Osteoblast (primary cell): ENCODE results near the gene PUM2. TPM values are rescaled to one million over a fixed set of nuclear protein-coding genes. Genes with fewer than 3 reads are reported as not detected.
A peak's percentile ranks its signal among the peaks of the same experiment; 100 is the strongest.

Experiments
- DNase-seq: peaks from one replicate; pipeline ENCODE4 v3.0.0; 2011; ENCODE audit warnings: low spot score, mixed read lengths; ENCODE audit not compliant: insufficient read length; ENCODE audit errors: missing footprints
- H2AFZ ChIP-seq: 2 replicates; pipeline ENCODE4 v1.6.0; 2011; ENCODE audit warnings: mild to moderate bottlenecking, low read length
- H3K27ac ChIP-seq: 2 replicates; pipeline ENCODE4 v1.5.1; 2011; ENCODE audit warnings: mild to moderate bottlenecking, low read depth, low read length, moderate library complexity
- H3K27me3 ChIP-seq: 2 replicates; pipeline ENCODE4 v1.6.0; 2012; ENCODE audit warnings: mild to moderate bottlenecking, control low read depth, inconsistent platforms, low read length, moderate library complexity; ENCODE audit not compliant: insufficient read depth
- H3K36me3 ChIP-seq: 2 replicates; pipeline ENCODE4 v1.5.1; 2011; ENCODE audit warnings: mild to moderate bottlenecking, low read length, control low read depth, moderate library complexity; ENCODE audit not compliant: insufficient read depth
- H3K4me1 ChIP-seq: 2 replicates; pipeline ENCODE4 v1.5.1; 2011; ENCODE audit warnings: mild to moderate bottlenecking, low read length, control low read depth, moderate library complexity; ENCODE audit not compliant: insufficient read depth
- H3K4me2 ChIP-seq: 2 replicates; pipeline ENCODE4 v1.6.0; 2011; ENCODE audit warnings: mild to moderate bottlenecking, low read length; ENCODE audit not compliant: insufficient read depth
- H3K4me3 ChIP-seq: fragments of 200-600 bp; sonication (generic); 3 replicates; pipeline ENCODE4 v1.5.1; 2012; ENCODE audit warnings: mild to moderate bottlenecking, low read length, inconsistent platforms; ENCODE audit not compliant: insufficient read depth
- H3K79me2 ChIP-seq: 2 replicates; pipeline ENCODE4 v1.6.0; 2012; ENCODE audit warnings: mild to moderate bottlenecking, low read length, control low read depth, inconsistent platforms; ENCODE audit not compliant: insufficient read depth
- H3K9me3 ChIP-seq: 2 replicates; pipeline ENCODE4 v1.5.1; 2011; ENCODE audit warnings: low read depth, low read length, control low read depth
- H4K20me1 ChIP-seq: 2 replicates; pipeline ENCODE4 v1.6.0; 2012; ENCODE audit warnings: mild to moderate bottlenecking, low read length, control low read depth; ENCODE audit not compliant: insufficient read depth
- CTCF ChIP-seq: IDR thresholded peaks from 2 replicates; pipeline ENCODE4 v1.5.1; 2011; ENCODE audit warnings: mild to moderate bottlenecking, low read depth, low read length, moderate library complexity; ENCODE audit errors: extremely low read depth
- total RNA-seq: library from RNA; depleted of rRNA; stranded (reverse); fragments of >200 nt; gene quantifications from 2 replicates; pipeline ENCODE4 v1.2.3, GENCODE V29; 2012

The PUM2 gene
- total RNA-seq, 1 donor: 45.2 TPM

- Histone ChIP-seq H3K4me1 (no peaks in the 10 kb centered on the region), H3K36me3 (no peaks in the 10 kb centered on the region), H2AFZ (no peak overlapping the region), H3K79me2 (no peaks in the 10 kb centered on the region), H3K4me3 (no peak overlapping the region), H3K27ac (no peak overlapping the region), H3K27me3 (no peaks in the 10 kb centered on the region), H3K9me3 (no peaks in the 10 kb centered on the region), H3K4me2 (no peak overlapping the region), H4K20me1 (no peaks in the 10 kb centered on the region)
- TF ChIP-seq CTCF: no peak
- DNase-seq: peak; percentile 84
These were observed 136.0 kb downstream of the PUM2 start for GRCh38 chr2:20214566-20215182.

- Histone ChIP-seq H3K4me2 (no peak overlapping the region), H3K27me3 (no peaks in the 10 kb centered on the region), H3K9me3 (no peaks in the 10 kb centered on the region), H3K79me2 (no peaks in the 10 kb centered on the region), H4K20me1 (no peaks in the 10 kb centered on the region), H3K4me3 (no peak overlapping the region), H3K36me3 (no peaks in the 10 kb centered on the region), H3K4me1 (no peaks in the 10 kb centered on the region), H3K27ac (no peak overlapping the region), H2AFZ (no peak overlapping the region)
- peak; percentile 68 for DNase-seq
- no peak for TF ChIP-seq CTCF
These were observed 136.7 kb downstream of the PUM2 start for GRCh38 chr2:20213651-20214565.

- Histone ChIP-seq H3K36me3 (no peaks in the 10 kb centered on the region), H3K4me1 (peaks cover 3% of the 10 kb centered on the region), H3K9me3 (no peaks in the 10 kb centered on the region), H3K79me2 (no peaks in the 10 kb centered on the region), H3K27me3 (no peaks in the 10 kb centered on the region), H4K20me1 (no peaks in the 10 kb centered on the region), H3K4me2 (no peak overlapping the region), H3K27ac (no peak overlapping the region), H2AFZ (no peak overlapping the region), H3K4me3 (no peak overlapping the region)
- TF ChIP-seq CTCF: no peak
- DNase-seq: peak; percentile 80
These were observed 137.7 kb downstream of the PUM2 start for GRCh38 chr2:20212871-20213503.

- Histone ChIP-seq H3K4me3 (no peak overlapping the region), H3K9me3 (no peaks in the 10 kb centered on the region), H3K36me3 (no peaks in the 10 kb centered on the region), H3K79me2 (no peaks in the 10 kb centered on the region), H3K4me2 (no peak overlapping the region), H3K27me3 (no peaks in the 10 kb centered on the region), H4K20me1 (no peaks in the 10 kb centered on the region), H3K4me1 (peaks cover 3% of the 10 kb centered on the region), H3K27ac (no peak overlapping the region), H2AFZ (no peak overlapping the region)
- DNase-seq: peak; percentile 85
- TF ChIP-seq CTCF: no peak
These were observed 138.2 kb downstream of the PUM2 start for GRCh38 chr2:20212459-20212870.
